NCI-H2227 treated with DMSO at 0.1 percent for 48 hours (cell line): ENCODE measurements around the gene PBX3.
A peak's percentile ranks its signal among the peaks of the same experiment; 100 is the strongest.

Experiments
- DNase-seq: peaks from one replicate; lab custom pipeline; 2025; lab: John Stamatoyannopoulos, UW

The PBX3 gene

DNA sequence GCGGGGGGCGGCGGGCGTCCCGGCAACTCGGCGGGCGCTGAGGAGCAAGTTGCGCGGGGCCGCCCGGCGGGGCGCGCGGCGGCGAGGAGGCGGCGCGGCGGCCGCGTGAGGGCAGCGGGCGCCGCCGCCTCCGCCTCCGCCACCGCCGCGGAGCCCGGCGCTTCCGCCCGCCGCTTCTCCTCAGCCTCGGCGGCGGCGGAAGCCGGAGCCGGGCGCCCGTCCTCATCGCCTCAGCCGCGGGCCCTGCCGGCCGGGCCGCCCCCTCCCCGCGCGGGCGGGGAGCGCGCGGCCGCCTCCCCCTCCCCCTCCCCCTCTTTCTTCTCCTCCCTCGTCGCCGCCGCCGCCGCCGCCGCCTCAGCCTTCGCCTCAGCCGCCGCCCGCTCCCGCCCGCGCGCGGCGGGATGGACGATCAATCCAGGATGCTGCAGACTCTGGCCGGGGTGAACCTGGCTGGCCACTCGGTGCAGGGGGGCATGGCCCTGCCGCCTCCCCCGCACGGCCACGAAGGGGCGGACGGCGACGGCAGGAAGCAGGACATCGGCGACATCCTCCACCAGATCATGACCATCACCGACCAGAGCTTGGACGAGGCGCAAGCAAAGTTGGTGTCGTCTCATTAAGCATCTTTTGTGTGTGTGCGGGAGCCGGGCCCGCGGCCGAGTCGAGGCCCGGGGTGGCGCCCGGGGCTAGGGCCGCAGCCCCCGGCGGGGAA lies at the start of gene PBX3:
TSS of gene PBX3 (plus strand) at position 321 of the 712 bp plus-strand sequence.
- DNase-seq: no peak

DNA sequence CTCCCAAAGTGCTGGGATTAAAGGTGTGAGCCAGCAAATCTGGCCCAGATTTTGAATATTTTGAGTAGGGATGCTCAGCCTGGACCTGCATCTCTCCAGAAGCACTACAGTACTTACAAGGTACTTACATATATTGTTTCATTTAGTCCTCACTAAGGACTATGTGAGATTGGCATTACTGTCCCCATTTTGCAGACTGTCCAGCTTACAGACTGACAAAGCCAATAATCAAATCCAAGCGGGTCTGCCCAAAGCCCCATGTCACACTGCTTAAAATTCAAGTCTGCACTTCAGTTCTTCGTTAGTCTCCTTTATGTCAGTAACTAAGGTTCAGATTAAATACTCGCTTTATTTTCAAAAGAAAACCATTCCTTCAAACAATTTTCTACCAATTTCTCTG lies 47.3 kb upstream of the PBX3 start:
- no peak for DNase-seq

DNA sequence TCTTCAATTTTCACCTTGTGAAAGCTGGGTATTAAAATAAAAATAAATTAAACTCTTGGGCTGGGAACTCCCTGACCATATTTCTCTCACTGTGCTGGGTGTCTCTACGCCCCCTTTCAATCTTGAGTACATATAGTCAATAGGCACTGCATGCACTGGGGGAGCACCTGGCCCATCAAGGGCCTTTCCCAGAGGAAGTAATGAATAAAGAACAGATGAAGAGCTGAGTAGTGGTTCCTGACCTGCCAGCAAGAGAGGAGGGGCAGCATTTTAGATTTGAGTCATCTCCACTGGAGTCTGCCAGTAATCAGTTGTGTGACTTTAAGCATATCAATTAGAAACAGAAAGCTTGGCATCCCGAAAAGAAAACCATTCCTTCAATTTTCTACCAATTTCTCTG lies 46.4 kb upstream of the PBX3 start:
- DNase-seq: no peak

DNA sequence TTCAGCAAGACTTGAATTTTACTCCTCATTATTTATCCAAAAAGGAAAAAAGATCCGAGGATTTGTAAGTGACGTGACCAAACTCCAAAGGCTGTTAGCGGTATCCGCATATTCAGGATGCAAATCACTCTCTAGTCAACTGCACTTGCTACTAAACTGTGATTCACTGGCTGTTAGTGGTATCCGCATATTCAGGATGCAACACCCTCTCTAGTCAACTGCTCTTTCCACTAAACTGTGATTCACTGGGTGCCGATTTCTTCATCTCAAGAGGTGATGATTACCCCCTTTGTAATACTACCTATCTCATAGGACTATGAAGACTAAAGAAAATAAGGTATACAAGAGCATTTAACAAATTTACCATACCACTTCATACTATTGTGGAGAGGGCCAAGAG lies 45.8 kb upstream of the PBX3 start:
- DNase-seq: no peak

DNA sequence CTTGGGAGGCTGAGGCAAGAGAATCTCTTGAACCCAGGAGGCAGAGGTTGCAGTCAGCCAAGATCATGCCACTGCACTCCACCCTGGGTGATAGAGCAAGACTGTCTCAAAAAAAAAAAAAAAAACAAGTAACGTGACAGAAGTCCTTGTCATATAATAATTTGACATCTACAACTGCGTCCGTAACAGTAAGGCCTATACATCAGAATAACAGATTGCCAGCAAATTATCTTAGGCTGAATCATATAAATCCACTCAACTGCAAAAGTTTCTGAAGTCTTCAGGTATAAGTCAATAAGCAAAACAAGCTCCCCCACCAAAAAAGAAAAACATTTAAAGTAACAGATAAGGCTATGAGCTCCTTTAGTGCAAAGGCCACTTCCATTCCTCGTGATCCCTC lies 43.5 kb upstream of the PBX3 start:
- DNase-seq: no peak

DNA sequence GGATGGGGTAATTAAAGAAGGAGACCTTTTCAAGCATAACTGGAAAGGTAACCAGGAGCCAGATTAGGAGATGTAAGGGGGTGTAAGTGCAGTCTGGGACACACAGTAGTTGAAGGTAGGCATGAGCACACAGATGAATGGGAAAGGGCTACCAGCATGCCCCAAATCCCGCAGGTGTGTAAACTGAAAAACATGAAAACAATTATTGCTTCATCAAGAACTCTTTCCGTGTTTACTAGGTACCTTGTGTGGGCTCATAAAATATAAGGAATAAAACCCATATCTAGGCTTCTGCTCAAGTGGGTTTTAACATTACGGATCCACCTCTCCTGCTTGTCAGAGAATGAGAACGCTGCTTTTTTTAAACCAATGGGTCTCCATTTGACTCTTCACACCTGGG lies 41.3 kb upstream of the PBX3 start:
- DNase-seq: no peak

DNA sequence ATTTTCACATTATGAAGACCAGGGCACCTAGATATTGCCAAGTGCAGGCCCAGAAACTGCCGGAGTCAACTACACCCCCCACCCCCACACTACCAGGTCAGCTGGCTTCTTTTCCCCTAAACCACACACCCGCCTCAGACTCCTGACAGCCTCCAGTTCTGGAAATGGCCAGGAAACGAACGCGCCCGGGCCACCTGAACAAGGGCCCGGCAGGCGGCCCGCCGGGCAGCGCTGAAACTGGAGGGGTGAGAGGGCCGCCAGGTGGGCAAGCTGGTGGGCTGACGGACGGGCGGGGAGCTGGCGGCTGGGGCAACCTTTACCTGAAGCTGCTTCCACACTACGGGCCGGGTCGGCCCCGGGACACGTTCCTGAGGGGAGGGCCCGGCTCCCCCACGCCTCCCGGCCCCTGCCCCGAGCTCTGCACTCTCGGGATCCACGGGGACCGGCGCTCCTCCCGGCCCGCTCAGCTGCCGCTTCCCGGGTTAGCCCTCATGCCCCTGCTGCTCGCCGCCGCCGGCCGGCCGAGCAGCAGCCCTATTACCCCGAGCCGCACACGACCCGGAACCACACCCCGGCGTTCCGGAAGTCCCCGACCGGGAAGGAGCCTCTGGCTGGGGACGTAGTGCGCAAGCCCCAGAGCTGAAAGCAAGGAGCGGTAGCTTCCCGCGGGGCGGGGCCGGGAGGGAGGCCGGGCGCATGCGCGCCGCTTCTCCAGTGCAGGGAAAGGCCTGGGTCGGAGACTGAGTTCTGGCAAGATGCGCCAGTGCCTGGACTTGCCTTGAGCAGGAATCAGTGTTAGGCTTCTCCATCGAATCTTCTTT lies 40.3 kb upstream of the PBX3 start, which contains the start of gene MAPKAP1:
TSS of gene MAPKAP1 (minus strand) at position 558 of the 821 bp plus-strand sequence. CDS start 34,634 bp downstream, outside the sequence.
- peak; percentile 89 for DNase-seq

DNA sequence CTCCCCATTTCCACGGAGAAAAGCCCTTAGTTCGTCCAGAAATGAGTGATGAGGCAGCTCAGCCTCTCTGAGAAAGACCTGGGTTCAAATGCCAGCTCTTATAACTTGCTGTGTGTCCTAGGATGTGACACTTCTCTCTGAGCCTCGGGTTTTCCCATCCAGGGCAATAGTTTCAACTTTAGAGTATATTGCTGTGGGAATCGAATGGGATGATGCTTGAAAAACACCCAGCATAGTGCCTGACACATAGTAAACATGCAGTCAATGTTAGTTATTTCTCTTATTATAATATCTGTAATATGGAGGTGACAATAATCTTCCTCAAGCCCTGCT lies 39.7 kb upstream of the PBX3 start:
- DNase-seq: no peak

DNA sequence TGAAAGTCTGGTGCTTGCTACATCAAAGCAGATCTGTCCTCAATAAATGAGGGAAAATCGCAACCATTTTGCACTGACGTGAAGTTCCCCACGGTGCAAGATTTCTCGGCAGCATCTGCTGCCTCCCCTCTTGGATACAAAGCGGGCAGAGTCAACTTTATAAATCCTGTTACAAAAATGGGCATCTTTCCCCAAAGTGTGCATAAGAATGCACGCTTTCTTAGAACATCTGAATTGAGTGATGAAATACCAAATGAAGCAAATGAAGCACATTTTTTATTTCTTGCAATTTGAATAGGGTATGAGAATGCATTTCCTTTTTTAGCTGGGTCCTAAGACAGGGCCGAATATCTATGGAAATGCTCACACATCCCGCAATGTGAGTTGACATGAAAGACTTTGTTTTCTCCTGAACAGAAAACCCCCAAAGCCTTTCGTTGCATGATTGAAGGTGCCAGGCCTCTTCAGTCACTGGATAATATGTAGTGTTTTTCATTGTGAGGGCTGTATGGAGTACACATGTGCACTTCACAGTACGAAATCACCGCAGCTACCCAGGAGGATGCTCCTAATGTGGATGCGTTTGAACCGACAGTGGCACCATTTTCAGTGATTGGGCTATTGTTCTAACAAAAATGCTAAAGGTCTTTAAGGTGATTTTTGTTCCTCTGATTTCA lies 20.6 kb upstream of the PBX3 start:
- no peak for DNase-seq

DNA sequence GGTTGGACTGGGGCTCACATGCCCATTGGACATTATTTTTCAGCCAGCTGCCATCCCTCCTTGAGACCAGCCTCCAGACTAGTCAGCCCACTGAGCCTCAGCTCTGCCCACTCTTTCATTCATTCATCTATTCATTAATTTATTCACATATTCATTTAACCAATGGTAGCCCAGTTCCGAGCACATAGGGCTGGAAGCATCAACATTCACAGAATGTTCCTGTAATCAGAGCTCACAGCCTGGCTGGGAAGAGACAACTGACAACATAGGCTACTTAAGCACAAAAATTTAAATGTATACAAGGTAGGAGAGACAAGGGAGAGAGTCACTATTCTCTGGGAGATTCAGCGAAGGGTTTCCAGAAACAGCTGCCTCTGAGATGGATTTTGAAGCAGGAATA lies 17.0 kb upstream of the PBX3 start:
- DNase-seq: no peak

DNA sequence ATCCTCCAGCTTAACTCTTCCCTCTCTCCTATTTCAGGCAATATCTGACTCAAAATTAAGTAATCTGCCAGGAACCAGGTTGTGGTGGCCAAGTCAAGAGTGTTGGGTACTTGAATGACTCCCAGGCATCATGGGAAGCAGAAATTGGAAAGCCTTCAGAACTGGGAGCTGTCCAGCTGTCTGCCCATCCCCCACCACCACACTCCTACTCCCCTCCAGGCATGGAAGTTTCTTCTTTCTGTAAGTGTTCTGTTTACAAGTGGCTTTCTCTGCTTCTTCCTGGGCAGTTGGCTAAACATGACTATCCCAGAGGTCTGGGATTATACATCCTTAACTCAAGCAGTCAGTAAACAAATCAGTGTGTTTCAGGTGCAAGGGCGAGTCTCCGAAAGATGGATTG lies 14.6 kb upstream of the PBX3 start:
- no peak for DNase-seq

DNA sequence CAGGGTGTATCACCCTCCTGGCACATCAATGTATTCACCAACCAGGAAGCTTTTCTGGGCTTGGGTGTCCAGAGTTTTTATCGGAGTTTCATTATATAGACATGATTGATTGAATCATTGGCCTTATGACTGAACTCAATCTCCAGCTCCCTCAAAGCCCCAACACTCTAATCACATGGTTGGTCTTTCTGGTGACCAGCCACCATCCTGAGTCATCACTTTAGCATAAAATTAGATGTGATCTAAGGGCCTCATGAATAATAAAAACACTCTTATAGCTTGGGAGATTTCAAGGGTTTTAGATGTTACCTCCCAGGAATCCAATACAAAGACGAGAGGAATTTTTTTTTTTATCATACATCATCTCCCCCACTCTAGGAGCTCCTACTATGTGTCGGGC lies 7.7 kb upstream of the PBX3 start:
- no peak for DNase-seq

DNA sequence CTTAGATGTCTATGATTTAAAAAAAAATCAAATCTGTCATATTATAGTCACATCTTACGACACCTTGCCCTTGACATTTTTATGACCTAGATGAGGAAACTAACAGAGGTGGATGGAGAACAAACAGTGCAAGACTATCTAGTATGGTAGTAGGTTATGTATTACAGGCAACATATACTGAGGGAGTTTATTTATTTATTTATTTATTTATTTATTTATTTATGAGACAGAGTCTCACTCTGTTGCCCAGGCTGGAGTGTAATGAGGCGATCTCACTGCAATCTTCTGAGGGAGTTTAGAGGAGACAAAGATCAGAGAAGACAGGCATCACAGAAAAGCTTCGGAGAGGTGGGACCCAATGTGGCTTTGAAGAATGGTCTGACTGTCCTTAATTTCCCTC lies 4.5 kb upstream of the PBX3 start:
- DNase-seq: no peak

DNA sequence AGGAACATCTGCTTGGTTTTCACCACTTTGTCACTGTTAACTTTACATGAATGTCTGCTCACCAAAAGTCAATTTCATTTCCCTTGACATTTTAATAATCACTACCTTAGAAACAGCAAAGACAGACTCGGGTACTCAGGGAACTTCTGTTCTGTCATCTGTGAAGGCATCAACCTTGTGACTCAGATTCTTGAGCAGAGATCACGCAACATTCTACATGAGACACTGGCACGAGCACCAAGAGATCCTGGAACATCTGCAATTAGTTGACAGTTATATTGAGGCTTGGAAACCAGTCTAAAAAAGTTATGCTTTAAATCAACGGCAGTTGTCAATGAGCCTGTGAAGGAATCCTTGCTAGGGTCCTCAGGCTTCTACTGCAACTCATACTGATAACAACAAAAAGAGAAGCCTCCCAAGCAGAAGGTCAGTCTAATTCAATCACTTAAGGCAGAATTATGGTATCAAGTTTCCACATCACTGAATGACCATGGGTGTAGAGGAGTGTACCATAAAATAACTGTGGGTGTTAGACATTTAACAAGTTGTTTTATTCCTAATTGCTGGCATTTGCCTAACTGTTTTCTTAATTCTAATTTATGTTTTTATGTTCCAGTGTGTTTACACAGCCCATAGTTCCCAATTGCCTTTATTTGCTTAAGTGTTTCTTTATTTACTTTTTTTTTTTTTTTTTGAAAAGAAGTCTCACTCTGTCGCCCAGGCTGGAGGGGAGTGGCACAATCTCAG lies 3.3 kb upstream of the PBX3 start:
- no peak for DNase-seq

DNA sequence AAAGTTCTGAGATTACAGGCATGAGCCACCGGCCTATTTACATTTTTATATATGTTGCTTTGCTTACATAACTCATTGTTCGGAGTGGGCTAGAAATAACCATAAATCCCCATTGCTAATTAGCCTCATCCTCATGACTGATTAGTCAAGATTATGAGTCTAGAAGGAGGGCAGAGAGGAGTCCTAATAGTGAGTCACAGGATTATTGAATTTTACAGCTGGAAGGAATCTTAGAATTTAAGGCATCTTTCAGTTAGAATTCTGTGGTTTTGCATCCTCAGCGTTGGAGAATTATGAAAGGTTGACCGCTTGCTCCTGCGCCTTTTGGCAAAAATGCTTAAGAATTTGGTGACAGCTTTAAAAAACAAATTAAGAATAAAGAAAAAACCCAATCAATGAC lies 2.6 kb upstream of the PBX3 start:
- DNase-seq: no peak

DNA sequence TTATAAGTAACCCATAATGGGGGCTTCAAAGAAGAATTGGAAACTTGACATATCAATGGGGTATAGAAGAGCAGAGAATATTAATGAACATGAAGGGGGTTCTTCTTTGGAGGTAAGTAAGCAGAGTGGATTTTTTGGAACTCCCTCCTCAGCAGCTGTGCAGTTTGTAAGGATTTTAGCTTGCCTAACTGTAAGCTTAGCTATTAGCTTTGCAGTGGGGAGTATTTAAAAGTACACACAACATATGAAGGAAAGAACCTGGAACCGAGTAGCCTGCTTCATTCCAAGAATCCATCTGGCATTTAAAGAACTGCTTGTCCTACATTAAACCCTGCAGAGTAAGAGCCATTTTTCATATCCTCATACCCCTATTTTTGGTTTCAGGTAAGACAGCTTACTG lies 2.2 kb upstream of the PBX3 start:
- no peak for DNase-seq

DNA sequence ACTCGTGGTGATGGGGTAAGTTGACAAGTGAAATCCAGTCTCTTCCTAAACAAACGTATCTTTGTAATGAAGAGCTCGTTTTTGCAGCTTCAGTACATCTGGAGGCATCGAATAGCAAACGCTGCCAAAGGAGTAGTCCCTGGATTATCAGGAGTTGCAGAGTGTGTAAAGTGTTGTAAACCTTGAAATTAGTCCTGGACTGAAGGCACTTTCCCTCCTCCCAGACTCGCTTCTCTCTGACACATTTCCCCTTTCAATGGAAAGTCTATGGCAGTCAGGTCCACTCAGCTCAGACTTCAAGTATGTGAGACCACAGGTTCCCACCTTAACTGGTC lies 1.5 kb upstream of the PBX3 start:
- no peak for DNase-seq

DNA sequence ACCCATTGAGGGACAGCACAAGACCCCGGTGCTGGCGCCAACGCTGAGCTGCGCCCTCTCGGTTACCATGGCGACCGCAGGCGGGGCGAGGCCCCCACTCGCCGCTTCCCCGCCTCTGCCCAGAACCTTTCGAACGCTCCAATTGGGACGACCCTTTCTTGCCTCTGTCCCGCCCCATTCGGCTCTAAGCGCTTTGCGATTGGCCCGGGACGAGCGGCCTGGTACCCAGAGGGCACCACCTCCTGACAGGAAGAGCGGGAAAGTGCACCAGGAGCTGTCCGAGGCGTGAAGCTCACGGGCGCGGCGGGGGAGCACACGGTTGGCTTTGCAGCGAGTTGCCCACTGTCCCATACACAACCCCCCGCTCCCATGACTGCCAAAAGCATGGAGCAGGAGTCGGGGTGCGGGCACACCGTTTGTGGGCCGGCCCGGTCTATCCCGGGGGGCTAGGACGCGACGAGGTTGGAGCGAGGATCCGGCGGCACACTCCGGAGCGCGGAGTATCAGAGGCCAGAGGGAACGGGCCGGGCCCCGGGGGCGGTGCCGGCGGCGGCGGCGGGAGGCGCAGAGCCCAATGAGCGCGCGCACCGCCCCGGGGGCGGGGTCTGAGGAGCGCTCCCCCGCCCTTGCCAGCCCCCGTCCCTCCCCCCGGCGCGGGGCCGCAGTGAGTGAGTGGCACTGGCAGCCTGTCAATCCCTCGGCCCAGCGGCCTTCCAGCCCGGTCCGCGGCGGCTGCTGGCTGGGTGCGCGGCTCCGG lies 978 bp upstream of the PBX3 start:
- DNase-seq: peak; percentile 92

DNA sequence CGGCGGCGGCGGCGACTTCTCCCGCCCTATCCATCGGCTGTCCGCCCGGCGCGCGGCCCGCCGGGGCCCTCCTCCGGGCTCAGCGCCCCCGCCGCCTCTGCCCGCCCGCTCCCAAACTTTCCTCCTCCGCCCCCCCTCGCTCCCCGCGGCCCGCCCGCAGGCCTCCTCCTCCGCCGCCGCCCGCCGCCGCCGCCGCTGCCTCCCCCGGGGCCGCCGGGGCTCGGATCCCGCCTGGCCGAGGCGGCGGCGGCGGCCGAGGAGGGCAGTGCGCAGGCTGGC lies 460 bp upstream of the PBX3 start:
- no peak for DNase-seq

DNA sequence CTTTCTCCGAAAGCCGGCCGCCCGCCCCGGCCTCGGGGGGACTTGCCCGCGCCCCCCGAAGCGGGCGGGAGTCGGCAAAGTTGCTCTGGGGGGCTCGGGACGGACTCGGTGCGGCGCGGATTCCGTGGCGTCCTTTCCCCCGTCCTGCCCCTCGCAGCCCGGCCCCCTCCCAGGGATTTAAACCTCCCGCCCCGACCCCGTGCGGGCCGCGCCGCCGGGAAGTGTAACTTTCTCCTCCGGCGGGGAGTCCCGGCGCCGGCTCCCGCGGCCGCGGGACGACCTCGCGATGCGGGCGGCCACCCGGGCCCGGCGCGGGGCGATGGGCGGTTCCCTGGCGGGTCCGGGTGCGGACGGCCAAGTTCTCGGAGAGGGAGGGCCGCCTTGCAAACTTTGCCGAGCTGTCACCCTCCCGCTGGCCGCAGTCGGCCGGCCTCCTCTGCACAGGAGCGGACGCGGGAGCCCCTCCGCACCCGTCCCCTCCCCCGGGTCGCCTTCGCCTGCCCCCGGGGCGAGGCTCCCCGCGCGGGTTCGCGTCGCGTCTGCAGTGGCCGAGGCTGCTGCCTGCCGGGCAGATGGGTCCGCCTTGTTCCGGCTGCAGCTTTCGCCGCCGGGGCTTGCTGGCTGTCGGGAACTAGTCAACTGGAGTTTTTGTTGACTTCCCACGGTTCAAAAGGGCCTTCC lies 732 bp downstream of the PBX3 start:
- DNase-seq: no peak

DNA sequence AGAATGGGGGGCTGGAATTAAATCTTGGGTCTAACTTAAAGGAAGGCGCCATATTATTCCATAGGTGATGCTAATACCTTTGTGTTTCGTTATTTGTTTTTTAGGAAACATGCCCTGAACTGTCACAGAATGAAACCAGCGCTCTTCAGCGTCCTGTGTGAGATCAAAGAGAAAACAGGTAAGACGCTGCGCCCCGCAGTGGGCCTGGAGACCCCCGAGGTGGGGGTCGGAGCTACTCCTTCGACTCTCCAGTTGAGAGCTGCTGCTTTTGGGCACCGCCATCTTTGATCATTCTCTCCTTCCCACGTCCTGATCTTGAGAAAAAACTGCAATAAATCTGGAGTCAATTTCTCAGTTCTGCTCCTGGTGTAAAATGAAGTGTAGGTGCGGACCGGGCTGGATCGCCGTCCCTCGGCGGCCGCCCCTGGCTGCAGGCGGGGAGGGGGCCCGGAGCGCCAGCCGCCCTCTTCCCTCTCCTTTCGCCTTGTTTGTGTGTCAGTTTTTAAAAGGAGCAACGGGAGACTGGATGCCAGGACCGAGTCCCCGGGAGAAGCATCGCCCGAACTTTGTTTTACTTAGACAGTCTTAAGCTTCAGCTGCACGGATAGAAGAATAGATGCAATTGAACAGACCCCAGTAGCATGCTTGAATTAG lies 1.4 kb downstream of the PBX3 start:
- no peak for DNase-seq
